ENCODE results near the gene CLEC2B.

DNA sequence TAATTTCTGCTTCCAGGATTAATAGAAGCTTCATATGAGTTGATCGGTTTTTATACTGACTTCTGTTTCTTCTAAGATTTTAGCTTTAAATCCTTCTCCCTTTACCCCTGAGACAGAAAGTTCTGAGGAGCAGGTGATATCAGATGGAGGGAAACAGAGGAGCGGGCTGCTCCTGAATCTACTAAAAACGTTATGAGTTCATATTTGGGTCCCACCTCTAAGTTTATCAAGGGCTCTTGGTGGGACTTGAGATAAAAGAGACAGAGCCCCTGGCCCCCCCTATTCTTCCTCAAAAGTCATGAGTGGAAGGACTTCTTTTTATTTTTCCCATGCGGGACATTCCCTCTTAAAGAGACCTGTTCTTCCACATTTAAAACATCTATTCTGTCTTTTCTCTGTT lies 39.2 kb upstream of the CLEC2B start:
- no peak for TF ChIP-seq POLR2A (IDR thresholded peaks at IDR 0.05)
- TF ChIP-seq, protein P1, sequence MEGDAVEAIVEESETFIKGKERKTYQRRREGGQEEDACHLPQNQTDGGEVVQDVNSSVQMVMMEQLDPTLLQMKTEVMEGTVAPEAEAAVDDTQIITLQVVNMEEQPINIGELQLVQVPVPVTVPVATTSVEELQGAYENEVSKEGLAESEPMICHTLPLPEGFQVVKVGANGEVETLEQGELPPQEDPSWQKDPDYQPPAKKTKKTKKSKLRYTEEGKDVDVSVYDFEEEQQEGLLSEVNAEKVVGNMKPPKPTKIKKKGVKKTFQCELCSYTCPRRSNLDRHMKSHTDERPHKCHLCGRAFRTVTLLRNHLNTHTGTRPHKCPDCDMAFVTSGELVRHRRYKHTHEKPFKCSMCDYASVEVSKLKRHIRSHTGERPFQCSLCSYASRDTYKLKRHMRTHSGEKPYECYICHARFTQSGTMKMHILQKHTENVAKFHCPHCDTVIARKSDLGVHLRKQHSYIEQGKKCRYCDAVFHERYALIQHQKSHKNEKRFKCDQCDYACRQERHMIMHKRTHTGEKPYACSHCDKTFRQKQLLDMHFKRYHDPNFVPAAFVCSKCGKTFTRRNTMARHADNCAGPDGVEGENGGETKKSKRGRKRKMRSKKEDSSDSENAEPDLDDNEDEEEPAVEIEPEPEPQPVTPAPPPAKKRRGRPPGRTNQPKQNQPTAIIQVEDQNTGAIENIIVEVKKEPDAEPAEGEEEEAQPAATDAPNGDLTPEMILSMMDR (IDR thresholded peaks at IDR 0.05 in 4 of 5, conservative IDR thresholded peaks at IDR 0.05 in 1 of 5), result no peak

Measured in gastrocnemius medialis (tissue), 4 donors.